Measurements from ENCODE around the gene FCGR1A.
A peak's percentile ranks its signal among the peaks of the same experiment; 100 is the strongest.
"Not testable (repeated sequence)": the region's sequence is repeated elsewhere in the genome, so short reads cannot be mapped to it uniquely, and the experiment has no call there.

GRCh38 chr1:149810697-149811405 is 28.4 kb downstream of the FCGR1A start:
- TF ChIP-seq POLR2A (IDR thresholded peaks at IDR 0.05) = peak; percentile 29
- not testable (repeated sequence) for TF ChIP-seq CTCF (IDR thresholded peaks at IDR 0.05)

All from transverse colon (tissue), 3 donors.